ENCODE data around the gene BABAM1. TPM values are rescaled to one million over a fixed set of nuclear protein-coding genes. Genes with fewer than 3 reads are reported as not detected.
A peak's percentile ranks its signal among the peaks of the same experiment; 100 is the strongest.

Gene BABAM1
- total and polyA plus RNA-seq, 10 of the 15 experiments (the other 5 are each of a cell fraction or from before 2014, with no cell fraction given): 11.9 to 154 (median 103) TPM

- no peak for TF ChIP-seq USF1 (IDR thresholded peaks at IDR 0.05; ENCODE audit: borderline replicate concordance, extremely low read length, insufficient read depth, low read depth, low read length)
- TF ChIP-seq ZNF384 (IDR thresholded peaks at IDR 0.05; ENCODE audit: borderline replicate concordance, low read depth, low read length): no peak
- TF ChIP-seq TCF3 (IDR thresholded peaks at IDR 0.05; ENCODE audit: borderline replicate concordance, insufficient read depth, low read depth, low read length): 0 out of 2 replicates have a peak, but pooled peaks have one; percentile 25
- TF ChIP-seq NR2C2 (IDR thresholded peaks at IDR 0.05; ENCODE audit: borderline replicate concordance, control insufficient read depth, insufficient read length, low read depth): no peak
- TF ChIP-seq BRCA1 (IDR thresholded peaks at IDR 0.05; ENCODE audit: low read depth, low read length): no peak
- TF ChIP-seq ZNF687 (IDR thresholded peaks at IDR 0.05): peak; percentile 95
- peak; percentile 39 for TF ChIP-seq POLR2A (IDR thresholded peaks at IDR 0.05; ENCODE audit: low read depth, low read length)
- TF ChIP-seq SIX5 (IDR thresholded peaks at IDR 0.05; ENCODE audit: low read depth, low read length, severe bottlenecking): no peak
- TF ChIP-seq MXI1 (IDR thresholded peaks at IDR 0.05; ENCODE audit: low read depth, low read length): peak; percentile 92
- no peak for TF ChIP-seq CREB1 (IDR thresholded peaks at IDR 0.05; ENCODE audit: low read depth)
- no peak for TF ChIP-seq POLR2AphosphoS5 (IDR thresholded peaks at IDR 0.05; ENCODE audit: low read length)
- TF ChIP-seq NFIC (IDR thresholded peaks at IDR 0.05; ENCODE audit: low read depth, low read length): no peak
- TF ChIP-seq SMAD1 (IDR thresholded peaks at IDR 0.05; ENCODE audit: low read depth, partially characterized antibody): no peak
- TF ChIP-seq EZH2 (IDR thresholded peaks at IDR 0.05; ENCODE audit: borderline replicate concordance, control insufficient read depth, low read depth, low read length): no peak
- TF ChIP-seq CEBPZ (IDR thresholded peaks at IDR 0.05; ENCODE audit: low read depth, low read length): no peak
- no peak for TF ChIP-seq JUNB (IDR thresholded peaks at IDR 0.05)
- no peak for TF ChIP-seq ZNF24 (IDR thresholded peaks at IDR 0.05)
- TF ChIP-seq EP300 (IDR thresholded peaks at IDR 0.05; ENCODE audit: borderline replicate concordance in 1 of 2, control insufficient read depth in 1 of 2, low read depth in 2 of 2, low read length in 2 of 2): no peak
Measured at GRCh38 chr19:17235300-17235970, 31.8 kb upstream of the BABAM1 start (continued).

All from GM12878 (cell line).